ENCODE results near the gene CD2. TPM values are rescaled to one million over a fixed set of nuclear protein-coding genes. Genes with fewer than 3 reads are reported as not detected.

The CD2 gene
- total RNA-seq, 1 experiment from 2014 or later = not detected

DNA sequence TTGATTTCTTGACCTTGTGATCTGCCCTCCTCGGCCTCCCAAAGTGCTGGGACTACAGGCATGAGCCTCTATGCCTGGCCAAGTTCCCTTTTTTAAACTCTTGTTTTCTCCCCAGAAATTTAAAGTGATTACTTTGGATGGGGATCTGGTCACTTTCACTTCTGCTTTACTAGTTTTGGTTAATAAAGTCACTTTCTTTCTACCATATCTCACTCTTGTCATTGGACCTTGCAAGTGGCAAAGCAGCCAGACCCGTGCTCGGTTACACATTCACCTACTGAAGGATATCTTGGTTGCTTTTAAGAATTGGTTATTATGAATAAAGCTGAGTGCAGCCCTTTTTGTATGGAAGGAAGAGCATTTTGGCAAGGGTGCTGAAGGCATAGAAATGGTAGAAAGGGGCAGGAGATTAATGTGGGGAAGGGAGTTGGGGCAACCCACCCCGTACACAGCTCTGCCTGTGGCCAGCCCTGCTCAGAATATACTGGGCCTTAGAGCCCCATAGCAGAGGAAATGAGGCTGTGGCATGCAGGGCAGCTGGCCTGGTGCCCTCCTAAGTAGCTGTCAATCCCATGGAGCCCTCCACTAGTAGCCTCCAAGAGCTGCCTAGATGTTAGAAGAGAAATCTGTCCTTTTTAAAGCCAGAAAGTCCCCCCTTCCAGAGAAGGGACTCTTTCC, 40.7 kb downstream of the CD2 start:
- Histone ChIP-seq H3K36me3 (ENCODE audit: insufficient read depth, low read length, poor library complexity, severe bottlenecking) (no peaks in the 10 kb centered on the region), H3K27ac (ENCODE audit: low read depth, low read length, poor library complexity, severe bottlenecking) (no peak overlapping the region), H3K4me1 (ENCODE audit: insufficient read depth, low read length, poor library complexity, severe bottlenecking) (no peaks in the 10 kb centered on the region), H3K4me3 (ENCODE audit: low read depth, low read length, poor library complexity, severe bottlenecking) (no peak overlapping the region), H3K9me3 (ENCODE audit: low read depth, low read length, poor library complexity, severe bottlenecking) (no peaks in the 10 kb centered on the region), H3K27me3 (replicated peaks; ENCODE audit: insufficient read depth, low read depth, low read length, poor library complexity) (peaks cover 5% of the 10 kb centered on the region)
- no peak for DNase-seq (ENCODE audit: low spot score)
- ChIA-PET POLR2A (ENCODE audit: low non-redundant PET) (no interaction called here), CTCF (no interaction called here)
- TF ChIP-seq, protein P1, sequence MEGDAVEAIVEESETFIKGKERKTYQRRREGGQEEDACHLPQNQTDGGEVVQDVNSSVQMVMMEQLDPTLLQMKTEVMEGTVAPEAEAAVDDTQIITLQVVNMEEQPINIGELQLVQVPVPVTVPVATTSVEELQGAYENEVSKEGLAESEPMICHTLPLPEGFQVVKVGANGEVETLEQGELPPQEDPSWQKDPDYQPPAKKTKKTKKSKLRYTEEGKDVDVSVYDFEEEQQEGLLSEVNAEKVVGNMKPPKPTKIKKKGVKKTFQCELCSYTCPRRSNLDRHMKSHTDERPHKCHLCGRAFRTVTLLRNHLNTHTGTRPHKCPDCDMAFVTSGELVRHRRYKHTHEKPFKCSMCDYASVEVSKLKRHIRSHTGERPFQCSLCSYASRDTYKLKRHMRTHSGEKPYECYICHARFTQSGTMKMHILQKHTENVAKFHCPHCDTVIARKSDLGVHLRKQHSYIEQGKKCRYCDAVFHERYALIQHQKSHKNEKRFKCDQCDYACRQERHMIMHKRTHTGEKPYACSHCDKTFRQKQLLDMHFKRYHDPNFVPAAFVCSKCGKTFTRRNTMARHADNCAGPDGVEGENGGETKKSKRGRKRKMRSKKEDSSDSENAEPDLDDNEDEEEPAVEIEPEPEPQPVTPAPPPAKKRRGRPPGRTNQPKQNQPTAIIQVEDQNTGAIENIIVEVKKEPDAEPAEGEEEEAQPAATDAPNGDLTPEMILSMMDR (conservative IDR thresholded peaks at IDR 0.05; ENCODE audit: low read depth, low read length) = no peak
- TF ChIP-seq EZH2 (IDR thresholded peaks at IDR 0.05; ENCODE audit: borderline replicate concordance, low read depth, low read length, poor library complexity, severe bottlenecking) = no peak
- no TSS peak for BruUV-seq (replicated peaks)
- intact Hi-C loops (cut with micrococcal nuclease; ENCODE audit: unreplicated experiment) = no loop called here

DNA sequence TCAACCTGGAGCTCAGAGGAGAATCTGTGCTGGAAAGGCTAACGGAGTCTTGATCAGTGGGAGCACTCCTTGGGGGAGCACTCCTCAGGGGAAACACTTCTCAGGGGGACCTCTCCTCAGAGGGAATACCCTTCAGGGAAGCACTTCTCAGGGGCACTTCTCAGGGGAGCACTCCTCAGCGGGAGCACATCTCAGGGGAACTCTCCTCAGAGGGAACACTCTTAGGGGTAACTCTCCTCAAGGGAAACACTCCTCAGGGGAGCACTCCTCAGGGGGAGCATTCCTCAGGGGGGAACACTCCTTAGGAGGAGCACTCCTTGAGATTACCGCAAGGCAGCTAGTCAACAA, 41.2 kb downstream of the CD2 start:
- H3K27ac ChIP-seq (ENCODE audit: low read depth, low read length, poor library complexity, severe bottlenecking) = no peak overlapping the region
- POLR2A ChIA-PET (ENCODE audit: low non-redundant PET) = no interaction called here
- no peak overlapping the region for H3K4me3 ChIP-seq (ENCODE audit: low read depth, low read length, poor library complexity, severe bottlenecking)
- H3K27me3 ChIP-seq (replicated peaks; ENCODE audit: insufficient read depth, low read depth, low read length, poor library complexity) = peaks cover 5% of the 10 kb centered on the region
- TF ChIP-seq EZH2 (IDR thresholded peaks at IDR 0.05; ENCODE audit: borderline replicate concordance, low read depth, low read length, poor library complexity, severe bottlenecking) = no peak
- TF ChIP-seq, protein P1 (conservative IDR thresholded peaks at IDR 0.05; ENCODE audit: low read depth, low read length) = no peak
- intact Hi-C loops (cut with micrococcal nuclease; ENCODE audit: unreplicated experiment) = no loop called here
- BruUV-seq (replicated peaks) = no TSS peak
- DNase-seq (ENCODE audit: low spot score) = no peak
- CTCF ChIA-PET = no interaction called here
- no peaks in the 10 kb centered on the region for H3K4me1 ChIP-seq (ENCODE audit: insufficient read depth, low read length, poor library complexity, severe bottlenecking)
- H3K9me3 ChIP-seq (ENCODE audit: low read depth, low read length, poor library complexity, severe bottlenecking) = no peaks in the 10 kb centered on the region
- no peaks in the 10 kb centered on the region for H3K36me3 ChIP-seq (ENCODE audit: insufficient read depth, low read length, poor library complexity, severe bottlenecking)

DNA sequence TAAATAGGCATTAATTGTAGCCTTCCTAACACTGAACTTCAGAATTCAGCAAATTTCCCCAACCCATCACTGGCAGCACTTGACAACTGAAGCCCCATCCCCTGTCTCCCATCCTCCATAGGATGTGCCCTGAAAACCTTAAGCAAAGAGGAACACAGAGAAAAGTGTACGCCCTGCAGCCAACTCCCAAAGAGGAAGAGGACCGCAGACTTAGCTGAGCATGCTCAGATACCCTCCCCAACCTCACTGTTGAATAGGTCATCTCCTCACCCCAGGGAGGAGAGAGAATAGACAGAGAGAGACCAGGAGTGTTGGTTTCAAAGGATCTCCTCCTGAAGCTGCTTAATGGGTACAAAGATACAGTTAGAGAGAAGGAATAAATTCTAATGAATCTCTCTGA, 50.5 kb downstream of the CD2 start:
- no TSS peak for BruUV-seq (replicated peaks)
- no peak overlapping the region for H3K27ac ChIP-seq (ENCODE audit: low read depth, low read length, poor library complexity, severe bottlenecking)
- no peaks in the 10 kb centered on the region for H3K36me3 ChIP-seq (ENCODE audit: insufficient read depth, low read length, poor library complexity, severe bottlenecking)
- no peaks in the 10 kb centered on the region for H3K27me3 ChIP-seq (replicated peaks; ENCODE audit: insufficient read depth, low read depth, low read length, poor library complexity)
- intact Hi-C loops (cut with micrococcal nuclease; ENCODE audit: unreplicated experiment) = no loop called here
- CTCF ChIA-PET = interaction anchor here (0.6 kb wide), 1 partner anchor 130 kb away, joined by 5 read pairs; no protein-coding TSS in a partner anchor
- no peak for TF ChIP-seq EZH2 (IDR thresholded peaks at IDR 0.05; ENCODE audit: borderline replicate concordance, low read depth, low read length, poor library complexity, severe bottlenecking)
- TF ChIP-seq, protein P1 (conservative IDR thresholded peaks at IDR 0.05; ENCODE audit: low read depth, low read length) = no peak
- DNase-seq (ENCODE audit: low spot score) = no peak
- H3K4me3 ChIP-seq (ENCODE audit: low read depth, low read length, poor library complexity, severe bottlenecking) = no peak overlapping the region
- H3K4me1 ChIP-seq (ENCODE audit: insufficient read depth, low read length, poor library complexity, severe bottlenecking) = no peaks in the 10 kb centered on the region
- H3K9me3 ChIP-seq (ENCODE audit: low read depth, low read length, poor library complexity, severe bottlenecking) = no peaks in the 10 kb centered on the region
- POLR2A ChIA-PET (ENCODE audit: low non-redundant PET) = interaction anchor here (0.7 kb wide), 1 partner anchor 27 kb away, joined by 5 read pairs; no protein-coding TSS in a partner anchor

Measured in A673 (cell line).